Activated CD4-positive, CD25-positive, alpha-beta regulatory T cell treated with anti-CD3 and anti-CD28 coated beads, Interleukin-2, amount 50 U/mL, for 72 hours (primary cell): ENCODE data around the gene AGK.
"Not testable (repeated sequence)": the region's sequence is repeated elsewhere in the genome, so short reads cannot be mapped to it uniquely, and the experiment has no call there.

Experiments
- DNase-seq: peaks from one replicate; pipeline ENCODE4 v3.0.0; 2021

The AGK gene

DNA sequence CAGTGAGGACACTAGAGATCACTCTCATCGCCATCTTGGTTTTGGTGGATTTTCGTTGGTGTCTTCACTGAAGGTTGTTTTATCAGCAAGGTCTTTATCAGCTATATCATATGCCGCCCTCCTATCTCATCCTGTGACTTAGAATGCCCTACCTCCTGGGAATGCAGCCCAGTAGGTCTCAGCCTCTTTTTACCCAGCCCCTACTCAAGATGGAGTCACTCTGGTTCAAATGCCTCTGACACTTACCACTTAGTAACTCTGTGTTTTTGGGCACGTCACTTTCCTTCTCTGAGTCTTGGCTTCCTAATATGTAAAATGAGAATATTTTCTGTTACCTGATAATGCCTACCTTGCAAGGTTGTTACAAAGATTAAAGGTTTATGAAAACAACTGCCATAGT lies 37.7 kb downstream of the AGK start:
- no peak for DNase-seq

DNA sequence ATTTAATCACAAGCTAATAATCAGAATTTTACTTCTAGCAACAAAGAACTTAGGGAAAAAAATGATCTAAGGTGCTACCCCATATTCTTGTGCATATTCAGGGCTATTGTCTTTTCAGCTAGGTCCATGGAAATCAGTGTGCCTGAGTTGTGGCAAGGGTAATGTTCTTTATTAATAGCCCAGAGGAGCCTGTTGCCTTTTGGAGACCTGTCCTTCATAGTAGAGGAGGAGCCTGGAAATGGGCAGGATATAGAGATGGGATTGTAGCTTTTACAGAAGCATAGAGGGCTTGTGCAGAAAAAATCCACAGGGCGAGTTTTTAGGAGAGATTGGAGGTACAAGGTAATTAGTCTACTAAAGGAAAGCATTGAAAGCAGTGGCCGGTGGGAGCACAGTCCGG lies 38.9 kb downstream of the AGK start:
- no peak for DNase-seq

DNA sequence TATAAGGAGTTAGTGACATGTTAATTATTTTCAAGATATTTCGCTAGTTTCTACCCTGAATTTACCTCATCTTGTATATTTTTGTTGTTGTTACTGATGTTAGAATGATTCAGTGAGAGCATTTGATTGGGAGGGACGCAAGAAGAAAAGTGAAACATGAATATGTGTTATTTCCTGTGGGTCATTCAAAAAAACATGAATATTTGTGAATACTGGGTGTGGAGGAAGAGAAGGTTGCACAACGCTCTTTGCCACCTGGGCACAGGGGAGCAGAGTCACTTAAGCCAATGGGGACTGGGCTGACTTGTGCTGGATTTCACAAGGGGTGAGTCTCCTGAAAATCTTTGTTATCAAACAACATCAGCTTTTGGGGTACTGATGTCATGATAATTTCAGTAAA lies 39.5 kb downstream of the AGK start:
- DNase-seq = no peak

DNA sequence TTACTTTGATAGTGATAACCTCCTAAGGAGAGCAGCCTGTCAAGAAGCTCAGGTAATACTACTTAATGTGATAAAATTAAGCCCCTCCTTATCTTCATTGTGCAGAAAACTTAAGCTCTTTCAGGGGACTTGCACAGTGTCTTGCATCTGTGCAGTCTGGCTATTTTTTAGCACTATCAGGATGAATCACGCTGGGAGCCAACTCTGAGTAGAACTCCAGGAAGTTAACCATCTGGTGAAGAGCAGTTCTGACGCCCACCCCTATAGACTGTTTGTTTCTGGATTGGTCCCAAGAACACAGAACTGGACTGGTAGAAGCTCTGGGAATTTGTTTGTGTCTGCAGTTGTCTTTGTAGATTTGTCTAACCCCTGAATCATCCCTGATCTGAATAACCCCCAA lies 41.9 kb downstream of the AGK start:
- no peak for DNase-seq

DNA sequence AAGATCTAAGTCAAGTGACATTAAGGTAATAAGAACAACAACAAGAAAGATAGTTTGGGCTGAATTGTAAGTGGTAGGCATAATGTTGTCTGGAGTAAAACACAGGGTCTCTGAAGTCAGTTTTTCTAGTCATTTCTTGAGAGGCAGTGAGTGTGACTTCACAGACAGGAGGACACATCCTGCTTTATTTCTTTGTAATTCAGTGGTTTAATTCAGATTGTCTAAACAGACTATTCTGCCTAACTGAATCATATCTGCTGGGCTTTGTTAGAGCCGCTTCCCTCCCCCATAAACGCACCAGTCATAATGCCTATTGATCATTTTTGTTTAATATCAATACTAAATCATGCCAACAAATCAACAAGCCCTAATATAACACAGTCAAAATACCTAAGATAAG lies 46.8 kb downstream of the AGK start:
- DNase-seq = no peak

DNA sequence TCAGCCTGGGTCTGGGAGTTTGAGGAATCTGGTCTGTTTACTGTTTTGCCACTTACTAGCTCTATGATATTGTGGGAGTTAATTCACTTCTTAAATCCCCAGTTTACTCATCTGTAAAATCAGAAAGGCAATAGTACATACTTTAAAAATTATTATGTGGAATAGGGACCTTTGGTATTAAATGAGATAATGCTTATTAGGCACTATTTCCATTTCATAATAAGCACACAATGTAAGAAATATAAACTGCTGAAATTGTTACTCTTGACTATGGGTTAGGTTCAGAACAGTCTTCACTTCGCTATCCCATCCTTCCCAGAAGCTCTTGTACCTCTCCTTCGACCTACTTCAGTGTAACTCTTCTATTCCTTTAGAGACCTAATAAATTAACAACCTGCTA lies 47.2 kb downstream of the AGK start:
- DNase-seq = no peak

DNA sequence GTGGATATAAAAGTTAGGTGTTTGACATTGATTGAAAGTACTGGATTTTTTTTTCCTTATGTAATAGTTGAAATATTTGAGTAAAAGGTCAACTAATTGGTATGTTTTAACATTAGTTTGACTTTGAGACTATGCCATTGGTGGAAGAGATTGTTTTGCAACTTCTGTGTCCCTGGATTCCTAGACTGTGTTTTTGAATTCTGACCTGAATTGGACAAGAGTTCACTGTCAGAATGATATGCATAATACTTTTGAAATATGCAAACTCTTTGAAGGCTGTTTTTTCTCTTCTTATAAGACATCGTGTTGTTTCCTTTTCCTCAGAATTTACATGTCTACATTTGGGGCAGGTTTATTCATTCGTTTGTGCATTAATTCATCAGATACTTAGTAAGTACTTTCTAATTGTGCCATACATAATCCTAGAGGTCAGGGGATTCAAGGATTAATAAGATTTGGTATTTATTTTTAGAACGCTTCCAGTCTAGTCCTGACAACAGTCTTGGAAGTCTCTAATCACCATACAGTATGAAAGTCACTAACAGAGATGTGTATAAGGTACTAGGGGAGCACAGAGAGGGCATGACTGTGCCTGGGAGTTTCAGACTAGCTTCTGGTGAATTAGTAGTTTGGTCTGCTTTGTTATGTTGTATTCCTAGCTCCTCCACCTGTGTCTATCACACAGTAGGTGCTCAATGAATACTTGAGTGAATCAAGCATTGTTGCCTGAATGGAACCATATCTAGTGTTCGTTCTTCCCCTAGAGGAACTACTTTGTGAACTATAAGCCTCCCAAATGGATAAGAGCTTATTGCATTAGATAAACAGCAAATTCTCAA lies 49.2 kb downstream of the AGK start:
- no peak for DNase-seq

DNA sequence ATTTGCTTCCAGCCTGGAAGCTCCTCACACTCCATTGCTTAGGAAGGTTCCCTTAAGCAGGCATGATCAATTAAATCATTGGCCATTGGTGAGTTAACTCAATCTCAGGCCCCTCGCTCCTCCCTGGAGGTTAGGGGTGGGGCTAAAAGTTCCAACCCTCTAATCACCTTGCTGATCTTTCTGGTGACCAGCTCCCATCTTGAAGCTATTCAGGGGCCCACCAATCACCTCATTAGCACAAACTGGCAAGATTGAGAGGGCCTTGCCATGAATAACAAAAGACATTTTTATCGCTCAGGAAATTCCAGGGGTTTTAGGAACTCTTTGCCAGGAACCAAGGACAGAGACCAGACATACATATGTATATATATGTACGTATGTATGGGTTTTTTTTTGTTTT lies 58.4 kb downstream of the AGK start:
- no peak for DNase-seq

DNA sequence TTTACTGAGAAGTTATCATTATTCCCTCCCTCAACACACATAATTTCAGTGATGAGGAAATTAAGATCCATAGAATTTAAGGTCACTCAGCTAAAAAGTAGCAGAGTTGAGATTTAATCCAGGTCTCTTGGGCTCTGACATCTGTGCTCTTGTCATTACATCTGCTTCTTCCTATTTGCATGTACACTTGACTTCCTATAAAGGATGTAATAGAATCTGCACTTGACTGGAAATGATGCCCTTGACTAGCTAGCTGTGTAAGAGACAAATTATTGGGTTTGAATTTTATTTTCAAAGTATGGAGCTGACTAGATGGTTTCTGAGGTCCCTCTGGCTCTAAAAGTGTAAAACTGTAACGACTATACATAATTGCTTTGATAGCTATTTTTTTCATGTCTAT lies 59.5 kb downstream of the AGK start:
- DNase-seq = no peak

DNA sequence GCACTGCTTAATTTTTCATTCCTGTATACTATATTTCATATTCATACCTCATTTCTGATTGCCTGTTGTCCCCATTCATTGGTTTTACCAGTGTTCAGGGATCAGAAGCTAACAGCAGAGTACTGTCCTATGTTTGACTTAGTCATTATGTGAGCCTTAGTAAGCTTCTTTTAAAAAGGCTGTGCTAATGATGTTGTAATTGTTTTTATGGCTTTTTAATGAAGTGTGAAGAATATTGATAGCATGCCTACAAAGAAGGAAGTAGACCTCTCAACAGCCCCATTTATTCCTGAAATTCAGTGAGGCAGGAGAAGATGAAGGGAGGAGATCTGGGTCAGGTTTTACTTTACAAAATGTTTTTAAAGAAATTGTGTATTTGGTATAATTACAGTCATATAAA lies 61.7 kb downstream of the AGK start:
- no peak for DNase-seq

DNA sequence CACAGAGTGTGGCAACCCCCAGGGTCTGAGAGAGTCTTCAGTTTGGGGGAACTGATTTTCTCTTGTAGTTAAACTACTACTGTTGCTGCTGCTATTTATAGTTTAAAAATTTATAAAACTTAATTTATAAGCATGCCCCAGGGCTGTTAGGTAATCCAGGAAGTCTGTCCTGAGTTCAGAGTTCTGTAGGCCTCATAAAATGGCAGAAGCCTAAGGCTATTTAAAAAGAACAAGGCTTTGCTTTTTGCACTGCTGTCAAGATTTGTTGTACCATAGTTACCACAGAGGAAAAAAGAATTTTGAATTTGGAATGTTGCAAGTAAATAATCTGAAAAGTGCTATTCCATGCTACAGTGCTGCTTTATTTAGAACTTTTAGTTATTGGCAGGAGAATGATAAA lies 66.1 kb downstream of the AGK start:
- no peak for DNase-seq

DNA sequence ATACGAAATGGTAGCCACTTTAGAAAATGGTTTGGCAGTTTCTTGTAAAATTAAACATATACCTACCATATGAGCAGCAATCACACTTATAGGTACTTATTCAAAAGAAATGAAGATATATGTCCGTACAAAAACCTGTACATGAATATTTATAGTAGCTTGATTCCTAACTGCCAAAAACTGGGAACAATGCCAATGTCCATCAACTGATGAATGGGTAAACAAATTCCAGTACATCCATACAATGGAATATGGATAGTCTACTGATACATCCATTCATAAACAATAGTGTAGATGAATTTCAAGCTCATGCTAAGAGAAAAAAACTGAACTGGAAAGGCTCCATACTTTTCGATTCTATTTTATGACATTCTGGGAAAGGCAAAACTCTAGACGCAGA lies 68.5 kb downstream of the AGK start:
- DNase-seq = no peak

DNA sequence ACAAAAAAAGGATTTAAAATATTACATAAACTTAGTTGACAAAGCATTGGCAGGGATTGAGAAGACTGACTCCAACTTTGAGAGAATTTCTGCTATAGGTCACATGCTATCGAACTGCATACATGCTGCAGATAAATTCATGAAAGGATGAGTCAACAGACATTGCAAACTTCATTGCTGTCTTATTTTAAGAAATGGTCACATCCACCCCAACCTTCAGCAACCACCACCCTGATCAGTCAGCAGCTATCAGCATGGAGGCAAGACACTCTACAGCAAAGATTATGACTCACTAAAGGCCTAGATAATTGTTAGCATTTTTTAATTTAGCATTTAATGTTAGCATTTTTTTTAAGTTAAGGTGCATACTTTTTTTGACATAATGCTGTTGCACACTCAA lies 73.6 kb downstream of the AGK start:
- no peak for DNase-seq

DNA sequence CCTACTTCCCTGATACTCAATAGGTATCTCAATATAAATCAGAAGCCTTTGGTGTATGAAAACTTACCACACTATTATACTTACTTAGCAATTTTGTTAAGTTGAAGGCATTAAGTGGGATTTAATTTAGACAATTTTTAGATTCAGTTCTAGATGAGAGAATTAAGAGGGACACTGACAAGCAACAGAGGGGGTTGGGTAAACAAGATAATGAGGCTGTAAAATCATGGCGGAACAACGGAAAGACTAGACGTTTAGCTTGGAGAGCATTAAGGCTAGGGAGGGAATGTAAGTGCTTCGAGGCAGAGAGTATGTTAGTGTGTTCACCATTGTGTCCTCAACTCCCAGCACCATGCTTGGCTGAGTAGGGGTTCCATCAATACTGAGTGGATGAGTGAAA lies 79.4 kb downstream of the AGK start:
- DNase-seq = no peak

DNA sequence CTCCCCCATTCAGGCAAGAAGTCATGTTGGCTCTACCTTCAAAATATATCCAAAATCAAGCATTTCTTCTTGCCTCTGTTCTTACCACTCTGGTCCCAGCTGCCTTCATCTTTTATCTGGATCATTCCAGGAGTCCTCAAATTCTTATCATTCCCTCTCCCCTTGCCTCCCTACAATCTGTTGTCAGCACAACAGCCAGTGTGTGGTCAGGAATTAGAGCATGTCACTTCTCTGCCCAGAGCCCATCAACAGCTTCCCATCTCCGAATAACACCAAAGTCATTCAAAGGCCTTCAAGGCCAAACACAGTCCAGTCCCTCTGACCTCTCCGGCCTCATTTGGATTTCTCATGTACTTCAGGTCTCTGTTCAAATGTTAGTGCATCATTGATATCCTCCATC lies 80.3 kb downstream of the AGK start:
- DNase-seq = no peak

DNA sequence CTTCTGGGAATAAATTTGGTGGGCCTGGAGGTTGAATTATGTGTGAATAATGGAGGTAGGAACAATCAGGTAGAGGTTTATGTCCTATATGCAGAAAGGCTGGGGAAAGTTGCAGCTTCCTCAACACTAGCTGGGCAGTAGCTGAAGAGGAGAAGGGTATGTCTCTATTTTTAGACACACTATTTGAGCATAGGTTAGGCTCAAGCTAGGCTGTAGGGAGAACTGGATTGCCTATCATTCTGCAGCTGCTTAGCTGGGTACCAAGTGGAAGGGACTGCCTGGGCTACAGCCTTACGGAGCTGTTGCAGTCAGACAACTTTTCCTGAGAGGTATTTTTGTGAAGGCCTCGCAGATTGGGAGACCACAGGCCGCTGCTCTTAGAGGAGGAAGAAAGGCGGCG lies 82.9 kb downstream of the AGK start:
- DNase-seq = no peak

DNA sequence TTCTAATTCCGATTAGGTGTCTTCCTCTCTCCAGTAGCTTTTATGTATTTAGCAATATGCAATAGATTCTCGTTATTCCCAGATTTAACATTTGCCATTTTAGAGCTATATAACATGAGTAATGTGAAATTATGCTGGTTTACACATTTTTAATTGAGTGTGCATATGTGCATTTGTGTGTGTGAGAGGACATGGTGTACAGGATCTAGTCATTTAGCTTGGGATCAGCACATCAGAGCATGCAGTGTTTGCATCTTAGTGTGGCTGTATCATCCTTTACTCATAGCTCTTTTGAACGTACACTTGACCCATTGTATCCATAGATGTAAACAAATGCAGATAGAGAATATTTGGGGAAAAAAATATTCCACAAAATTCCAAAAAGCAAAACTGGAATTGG lies 84.8 kb downstream of the AGK start:
- DNase-seq = no peak

DNA sequence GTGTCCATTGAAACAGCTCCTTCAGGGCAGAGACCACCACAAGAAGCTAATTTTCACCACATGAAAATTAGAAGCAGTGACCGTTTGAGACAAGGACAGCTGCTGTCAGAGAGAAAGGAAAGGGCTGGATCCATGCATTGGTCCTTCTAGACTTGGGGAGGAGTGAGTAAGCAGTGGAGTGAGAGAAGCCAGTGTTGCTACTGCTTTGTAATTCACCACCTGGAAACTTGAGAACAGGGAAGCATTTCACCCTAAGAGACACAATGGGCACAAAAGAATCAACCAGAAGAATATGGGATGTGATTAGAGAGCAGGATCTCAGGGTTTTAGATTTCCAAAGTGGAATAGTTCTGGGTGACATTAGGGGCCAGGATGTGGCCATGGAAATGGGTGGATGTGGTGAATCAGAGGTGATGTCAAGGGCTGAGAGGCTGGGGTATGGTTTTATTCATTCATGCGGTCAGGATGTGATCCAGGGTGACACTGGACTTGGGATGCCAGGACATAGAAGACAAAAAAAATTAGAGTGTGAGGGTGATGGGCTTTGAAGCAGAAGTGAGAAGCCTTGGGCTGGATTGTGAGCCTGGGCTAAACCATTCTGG lies 89.1 kb downstream of the AGK start:
- no peak for DNase-seq

DNA sequence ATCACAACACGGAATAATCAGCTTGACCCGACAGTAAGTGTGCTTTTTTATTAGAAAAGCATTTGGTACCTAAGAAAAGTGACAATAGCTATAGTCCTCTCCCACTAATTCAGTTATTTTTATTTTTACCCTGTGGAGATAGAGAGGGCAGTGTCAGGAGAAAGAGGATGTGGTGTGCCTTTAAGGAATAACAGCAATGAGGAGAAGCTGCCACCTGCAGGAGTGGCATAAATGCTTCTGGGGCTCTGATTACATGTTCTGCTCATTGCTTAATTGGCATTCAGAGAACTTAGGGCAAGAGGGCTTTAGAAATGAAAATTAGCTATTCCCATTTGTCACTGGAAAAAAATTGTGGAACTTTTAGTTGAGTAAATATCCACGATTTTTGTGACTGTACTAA lies 90.7 kb downstream of the AGK start:
- no peak for DNase-seq

DNA sequence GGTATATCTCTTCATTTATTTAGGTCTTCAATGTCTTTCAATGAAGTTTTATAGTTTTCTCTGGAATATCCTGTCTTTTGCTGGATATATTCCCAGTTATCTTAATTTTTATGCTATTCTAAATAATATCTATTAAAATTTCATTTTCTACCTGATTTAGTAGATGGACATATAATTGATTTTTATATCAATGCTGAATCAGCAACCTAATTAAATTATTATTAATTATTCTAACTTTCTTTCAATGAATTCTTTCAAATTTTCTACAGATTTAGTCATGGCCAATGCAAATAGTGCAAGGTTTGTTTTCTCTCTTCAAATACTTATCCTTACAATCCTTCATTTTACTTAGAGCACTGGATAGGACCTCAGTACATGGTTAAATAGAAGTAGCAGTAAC lies 94.0 kb downstream of the AGK start:
- no peak for DNase-seq

DNA sequence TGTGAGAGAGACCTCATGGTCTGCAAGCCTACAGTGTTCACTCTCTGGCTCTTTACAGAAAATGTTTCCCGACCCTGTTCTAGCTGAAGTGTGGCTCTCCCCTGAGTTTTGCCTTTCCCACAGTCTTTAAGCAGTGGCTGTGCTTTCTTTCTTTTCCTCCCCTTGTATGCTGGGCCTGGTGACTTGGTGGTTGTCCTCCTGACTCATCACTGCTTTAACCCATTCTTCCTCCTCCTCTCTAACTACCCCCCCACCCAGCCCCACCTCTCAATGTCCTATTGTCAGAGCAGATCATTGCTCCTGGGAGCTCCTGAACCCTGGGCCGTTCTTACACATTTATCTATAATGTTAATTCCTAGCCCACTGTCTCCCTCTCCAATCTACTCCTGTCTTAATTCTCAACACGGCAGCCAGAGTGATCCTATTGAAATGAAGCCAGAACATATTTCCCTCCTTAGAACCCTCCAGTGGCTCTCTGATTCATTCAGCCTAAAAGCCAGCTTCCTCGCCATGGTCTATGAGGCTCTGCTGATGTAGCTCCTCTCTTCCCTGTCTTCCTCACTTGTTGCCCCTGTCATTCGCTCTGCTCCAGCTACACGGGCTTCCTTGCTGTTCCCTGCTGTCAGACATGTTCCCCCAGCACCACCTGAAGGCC lies 95.7 kb downstream of the AGK start:
- no peak for DNase-seq

DNA sequence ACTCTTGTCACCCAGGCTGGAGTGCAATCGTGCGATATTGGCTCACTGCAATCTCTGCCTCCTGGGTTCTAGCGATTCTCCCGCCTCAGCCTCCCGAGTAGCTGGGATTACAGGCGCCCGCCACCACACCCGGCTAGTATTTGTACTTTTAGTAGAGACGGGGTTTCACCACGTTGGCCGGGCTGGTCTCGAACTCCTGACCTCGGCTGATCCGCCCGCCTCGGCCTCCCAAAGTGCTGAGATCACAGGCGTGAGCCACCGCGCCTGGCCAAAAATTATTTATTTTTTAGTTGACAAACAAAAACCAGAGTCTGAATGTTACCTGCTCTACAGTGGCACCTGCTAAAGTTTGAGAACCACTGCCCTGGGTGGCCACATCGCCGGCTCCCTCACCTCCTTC lies 96.5 kb downstream of the AGK start:
- DNase-seq = not testable (repeated sequence)

DNA sequence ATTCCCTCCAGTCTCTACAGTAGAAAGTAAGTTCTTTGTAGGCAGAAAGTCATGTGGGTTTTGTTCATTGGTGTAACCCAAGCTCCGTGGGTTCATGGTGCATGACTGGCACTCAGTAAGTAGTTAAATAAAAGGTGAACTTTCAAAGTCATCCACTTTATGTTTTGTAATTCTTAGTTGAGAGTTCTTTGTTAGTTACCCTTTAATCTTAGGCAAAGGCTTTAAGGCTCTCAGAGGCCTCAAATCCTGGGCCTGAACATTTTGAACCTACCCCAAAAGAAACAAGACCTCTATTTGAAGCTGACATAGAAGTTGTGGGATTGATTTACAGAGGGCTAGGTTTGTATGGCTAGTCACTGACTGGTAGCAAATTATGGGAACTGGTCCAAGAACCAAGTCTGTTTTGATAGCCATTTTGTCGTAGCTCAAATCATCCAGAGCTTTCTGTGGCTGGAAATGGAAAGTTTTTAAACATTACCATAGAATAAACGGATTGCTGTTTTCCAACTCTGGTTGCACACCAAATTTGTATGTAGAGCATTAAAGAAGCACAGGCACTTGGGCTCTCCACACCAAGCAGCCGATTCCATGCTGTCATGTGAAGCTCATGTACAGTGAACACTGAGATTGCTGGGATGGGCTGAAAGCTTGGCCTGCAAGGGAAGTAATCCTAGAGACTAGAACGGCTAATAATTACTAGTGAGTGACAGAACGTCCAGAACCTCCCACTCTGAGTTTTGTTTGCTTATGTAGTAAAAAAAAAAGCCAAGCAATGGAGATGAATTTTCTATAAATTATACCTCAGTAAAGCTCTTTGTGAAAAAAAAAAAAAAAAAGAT lies 97.3 kb downstream of the AGK start:
- DNase-seq = no peak
